Subcutaneous abdominal adipose tissue (tissue), 5 donors: ENCODE data around the gene LRRC4.

Experiments
- H3K27ac ChIP-seq: one replicate; pipeline ENCODE4 v1.7.0; 2013; ENCODE audit warnings: low read depth, mild to moderate bottlenecking, inconsistent platforms, low read length, moderate library complexity
- H3K27me3 ChIP-seq, 5 donors: one replicate each; pipeline ENCODE4 v1.7.0; 2013; ENCODE audit warnings: low read length in 5 of 5, inconsistent platforms in 1 of 5; ENCODE audit not compliant: control insufficient read depth in 5 of 5, insufficient read depth in 4 of 5
- H3K36me3 ChIP-seq, 5 donors: one replicate each; pipeline ENCODE4 v1.7.0; 2013; ENCODE audit warnings: low read length in 5 of 5; ENCODE audit not compliant: control insufficient read depth in 5 of 5, insufficient read depth in 5 of 5
- H3K4me1 ChIP-seq, 5 donors: one replicate each; pipeline ENCODE4 v1.7.0; 2013; ENCODE audit warnings: low read length in 5 of 5, mild to moderate bottlenecking in 3 of 5, moderate library complexity in 1 of 5; ENCODE audit not compliant: control insufficient read depth in 5 of 5, insufficient read depth in 5 of 5
- H3K4me3 ChIP-seq, 5 donors: one replicate each; pipeline ENCODE4 v1.7.0; 2013; ENCODE audit warnings: low read length in 5 of 5, low read depth in 1 of 5
- H3K9ac ChIP-seq, 5 donors: one replicate each; pipeline ENCODE4 v1.7.0; 2013; ENCODE audit warnings: low read length in 5 of 5, mild to moderate bottlenecking in 4 of 5, moderate library complexity in 3 of 5
- H3K9me3 ChIP-seq, 5 donors: one replicate each; pipeline ENCODE4 v1.7.0; 2013; ENCODE audit warnings: low read length in 5 of 5; ENCODE audit not compliant: control insufficient read depth in 5 of 5
- donor health status: healthy.
- donor health status: healthy.
- donor health status: healthy.
- donor health status: healthy.
- donor health status: healthy.

Gene LRRC4

GRCh38 chr7:128000854-128001265, 30.4 kb downstream of the LRRC4 start:
- H3K9ac ChIP-seq: peak overlapping the region in 2 of 5 donors; percentile 29 to 45
- peaks cover 2 to 72% (median 62%) of the 10 kb centered on the region in 5 donors for H3K4me1 ChIP-seq
- H3K9me3 ChIP-seq: no peaks in the 10 kb centered on the region
- H3K27ac ChIP-seq: peak overlapping the region; percentile 2
- peaks cover 0 to under 1% (median 0%) of the 10 kb centered on the region in 5 donors for H3K36me3 ChIP-seq
- H3K27me3 ChIP-seq: no peaks in the 10 kb centered on the region
- H3K4me3 ChIP-seq: peak overlapping the region; percentile 11 to 49 (median 43)

GRCh38 chr7:128000048-128000447, 31.2 kb downstream of the LRRC4 start:
- no peak overlapping the region for H3K4me3 ChIP-seq
- no peaks in the 10 kb centered on the region for H3K9me3 ChIP-seq
- H3K27me3 ChIP-seq: no peaks in the 10 kb centered on the region
- no peak overlapping the region for H3K9ac ChIP-seq
- H3K27ac ChIP-seq: peak overlapping the region; percentile 7
- H3K4me1 ChIP-seq: peaks cover 4 to 79% (median 70%) of the 10 kb centered on the region in 5 donors
- no peaks in the 10 kb centered on the region for H3K36me3 ChIP-seq

- Histone ChIP-seq H3K27me3 (no peaks in the 10 kb centered on the region), H3K36me3 (peaks cover 0 to 2% (median 0%) of the 10 kb centered on the region in 5 donors), H3K27ac (no peak overlapping the region), H3K9ac (no peak overlapping the region), H3K9me3 (no peaks in the 10 kb centered on the region), H3K4me3 (no peak overlapping the region), H3K4me1 (peaks cover 4 to 84% (median 65%) of the 10 kb centered on the region in 5 donors)
Measured at GRCh38 chr7:127998671-127999070, 32.6 kb downstream of the LRRC4 start.

GRCh38 chr7:127997226-127997922, 33.9 kb downstream of the LRRC4 start:
- H3K9ac ChIP-seq: peak overlapping the region in 1 of 5 donors; percentile 71
- H3K4me3 ChIP-seq: no peak overlapping the region
- no peaks in the 10 kb centered on the region for H3K27me3 ChIP-seq
- H3K4me1 ChIP-seq: peaks cover 4 to 71% (median 52%) of the 10 kb centered on the region in 5 donors
- H3K27ac ChIP-seq: peak overlapping the region; percentile 79
- peaks cover 0 to 8% (median 3%) of the 10 kb centered on the region in 5 donors for H3K36me3 ChIP-seq
- no peaks in the 10 kb centered on the region for H3K9me3 ChIP-seq

- peaks cover 4 to 68% (median 51%) of the 10 kb centered on the region in 5 donors for H3K4me1 ChIP-seq
- H3K27me3 ChIP-seq: no peaks in the 10 kb centered on the region
- H3K36me3 ChIP-seq: peaks cover 0 to 10% (median 5%) of the 10 kb centered on the region in 5 donors
- no peaks in the 10 kb centered on the region for H3K9me3 ChIP-seq
- H3K4me3 ChIP-seq: peak overlapping the region in 1 of 5 donors; percentile 23
- H3K27ac ChIP-seq: peak overlapping the region; percentile 79
- H3K9ac ChIP-seq: peak overlapping the region in 2 of 5 donors; percentile 59 to 71
Measured at GRCh38 chr7:127996253-127997071, 34.8 kb downstream of the LRRC4 start.

- peaks cover 2 to 16% (median 5%) of the 10 kb centered on the region in 5 donors for H3K36me3 ChIP-seq
- H3K9ac ChIP-seq: peak overlapping the region in 4 of 5 donors; percentile 39 to 78 (median 56)
- peaks cover 4 to 62% (median 45%) of the 10 kb centered on the region in 5 donors for H3K4me1 ChIP-seq
- H3K9me3 ChIP-seq: no peaks in the 10 kb centered on the region
- peak overlapping the region in 2 of 5 donors; percentile 23 to 34 for H3K4me3 ChIP-seq
- peak overlapping the region; percentile 79 for H3K27ac ChIP-seq
- no peaks in the 10 kb centered on the region for H3K27me3 ChIP-seq
Measured at GRCh38 chr7:127995881-127996215, 35.4 kb downstream of the LRRC4 start.

GRCh38 chr7:127995156-127995880, 35.9 kb downstream of the LRRC4 start:
- peak overlapping the region; percentile 79 for H3K27ac ChIP-seq
- H3K4me3 ChIP-seq: peak overlapping the region in 2 of 5 donors; percentile 13 to 34
- no peaks in the 10 kb centered on the region for H3K27me3 ChIP-seq
- H3K9ac ChIP-seq: peak overlapping the region in 4 of 5 donors; percentile 39 to 78 (median 56)
- H3K4me1 ChIP-seq: peaks cover 2 to 57% (median 39%) of the 10 kb centered on the region in 5 donors
- no peaks in the 10 kb centered on the region for H3K9me3 ChIP-seq
- peaks cover 3 to 21% (median 5%) of the 10 kb centered on the region in 5 donors for H3K36me3 ChIP-seq

GRCh38 chr7:127993987-127994386, 37.2 kb downstream of the LRRC4 start:
- H3K27ac ChIP-seq: no peak overlapping the region
- no peaks in the 10 kb centered on the region for H3K27me3 ChIP-seq
- peaks cover 2 to 43% (median 31%) of the 10 kb centered on the region in 5 donors for H3K4me1 ChIP-seq
- peak overlapping the region in 1 of 5 donors; percentile 28 for H3K9ac ChIP-seq
- no peak overlapping the region for H3K4me3 ChIP-seq
- no peaks in the 10 kb centered on the region for H3K9me3 ChIP-seq
- H3K36me3 ChIP-seq: peaks cover 3 to 21% (median 5%) of the 10 kb centered on the region in 5 donors

- Histone ChIP-seq H3K4me1 (peaks cover 2 to 38% (median 28%) of the 10 kb centered on the region in 5 donors), H3K36me3 (peaks cover 3 to 21% (median 5%) of the 10 kb centered on the region in 5 donors), H3K27ac (no peak overlapping the region), H3K27me3 (no peaks in the 10 kb centered on the region), H3K4me3 (no peak overlapping the region), H3K9me3 (no peaks in the 10 kb centered on the region), H3K9ac (no peak overlapping the region)
Measured at GRCh38 chr7:127993317-127993716, 37.9 kb downstream of the LRRC4 start.
